NB4 (cell line): ENCODE measurements around the gene GADL1.

ENCODE experiments used
- DNase-seq: peaks from one replicate; pipeline ENCODE4 v3.0.0; 2010; ENCODE audit warnings: low read depth
- H3K4me3 ChIP-seq: one replicate; pipeline ENCODE4 v1.5.1; 2011; ENCODE audit warnings: mild to moderate bottlenecking, low read depth, low read length, moderate library complexity
- MYC ChIP-seq: IDR thresholded peaks from 2 replicates; pipeline ENCODE4 v1.6.1; 2011; ENCODE audit warnings: low read depth, low read length
- POLR2A ChIP-seq: IDR thresholded peaks from 2 replicates; pipeline ENCODE4 v1.6.1; 2011; ENCODE audit warnings: mild to moderate bottlenecking; ENCODE audit not compliant: insufficient read length; ENCODE audit errors: extremely low read depth
- TF ChIP-seq, protein P1 (sequence below): IDR thresholded peaks from 2 replicates; pipeline ENCODE4 v1.6.1; 2011; ENCODE audit warnings: low read depth, low read length
- TF ChIP-seq, protein P2 (sequence below): IDR thresholded peaks from one replicate; pipeline ENCODE4 v1.5.1; 2012; ENCODE audit warnings: low read depth, low read length

GADL1 gene

GRCh38 chr3:30707825-30708224, 186.6 kb downstream of the GADL1 start:
- H3K4me3 ChIP-seq: no peak overlapping the region
- TF ChIP-seq MYC: no peak
- TF ChIP-seq, protein P1, sequence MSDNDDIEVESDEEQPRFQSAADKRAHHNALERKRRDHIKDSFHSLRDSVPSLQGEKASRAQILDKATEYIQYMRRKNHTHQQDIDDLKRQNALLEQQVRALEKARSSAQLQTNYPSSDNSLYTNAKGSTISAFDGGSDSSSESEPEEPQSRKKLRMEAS: no peak
- TF ChIP-seq POLR2A: no peak
- TF ChIP-seq, protein P2, sequence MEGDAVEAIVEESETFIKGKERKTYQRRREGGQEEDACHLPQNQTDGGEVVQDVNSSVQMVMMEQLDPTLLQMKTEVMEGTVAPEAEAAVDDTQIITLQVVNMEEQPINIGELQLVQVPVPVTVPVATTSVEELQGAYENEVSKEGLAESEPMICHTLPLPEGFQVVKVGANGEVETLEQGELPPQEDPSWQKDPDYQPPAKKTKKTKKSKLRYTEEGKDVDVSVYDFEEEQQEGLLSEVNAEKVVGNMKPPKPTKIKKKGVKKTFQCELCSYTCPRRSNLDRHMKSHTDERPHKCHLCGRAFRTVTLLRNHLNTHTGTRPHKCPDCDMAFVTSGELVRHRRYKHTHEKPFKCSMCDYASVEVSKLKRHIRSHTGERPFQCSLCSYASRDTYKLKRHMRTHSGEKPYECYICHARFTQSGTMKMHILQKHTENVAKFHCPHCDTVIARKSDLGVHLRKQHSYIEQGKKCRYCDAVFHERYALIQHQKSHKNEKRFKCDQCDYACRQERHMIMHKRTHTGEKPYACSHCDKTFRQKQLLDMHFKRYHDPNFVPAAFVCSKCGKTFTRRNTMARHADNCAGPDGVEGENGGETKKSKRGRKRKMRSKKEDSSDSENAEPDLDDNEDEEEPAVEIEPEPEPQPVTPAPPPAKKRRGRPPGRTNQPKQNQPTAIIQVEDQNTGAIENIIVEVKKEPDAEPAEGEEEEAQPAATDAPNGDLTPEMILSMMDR: no peak
- DNase-seq: no peak

DNA sequence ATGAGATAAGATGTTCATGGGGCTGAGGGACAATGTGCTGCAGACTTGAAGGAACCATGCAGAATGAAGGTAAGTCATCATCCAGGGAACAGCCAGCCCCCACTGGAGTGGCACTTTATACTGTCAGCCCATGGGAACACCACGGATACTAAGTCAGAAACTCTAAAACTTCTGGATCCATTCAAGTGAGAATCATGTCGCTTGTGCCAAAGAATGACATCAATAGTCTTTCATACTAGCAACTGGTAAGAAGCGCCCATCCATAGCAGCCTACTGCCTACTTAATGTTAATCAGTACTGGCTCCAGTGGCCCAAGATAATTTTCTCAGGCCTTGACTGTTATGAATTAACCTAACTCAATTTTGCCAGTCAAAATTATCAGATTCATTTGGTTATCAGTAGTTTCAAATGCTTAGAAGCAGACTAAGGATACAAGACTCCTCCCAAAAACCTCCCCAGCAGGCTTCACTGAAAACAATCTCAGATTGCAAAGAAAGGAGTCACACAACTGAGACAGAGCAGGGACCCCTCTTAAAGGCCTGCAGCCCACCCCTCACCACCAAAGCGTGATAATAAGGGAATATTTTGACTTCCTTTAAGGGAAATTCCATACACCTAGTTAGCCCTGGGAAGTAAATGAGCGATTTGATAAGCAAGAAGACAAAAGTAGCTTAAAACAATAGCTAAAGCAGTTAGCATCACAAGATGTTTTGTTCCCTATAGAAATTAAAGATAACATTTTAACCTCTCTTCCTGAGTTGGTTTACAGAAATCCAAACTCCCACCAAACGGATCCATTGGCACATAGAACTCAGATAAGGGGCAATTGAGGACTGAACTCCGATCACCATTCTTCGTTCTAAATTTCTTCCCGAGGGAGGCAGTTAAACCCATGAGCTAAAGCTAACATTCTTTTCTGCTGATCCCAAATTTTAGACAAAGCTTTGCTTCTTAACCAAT, 189.2 kb downstream of the GADL1 start:
- TF ChIP-seq MYC: no peak
- TF ChIP-seq, protein P1: no peak
- no peak for TF ChIP-seq POLR2A
- TF ChIP-seq, protein P2: no peak
- no peak for DNase-seq
- no peak overlapping the region for H3K4me3 ChIP-seq

DNA sequence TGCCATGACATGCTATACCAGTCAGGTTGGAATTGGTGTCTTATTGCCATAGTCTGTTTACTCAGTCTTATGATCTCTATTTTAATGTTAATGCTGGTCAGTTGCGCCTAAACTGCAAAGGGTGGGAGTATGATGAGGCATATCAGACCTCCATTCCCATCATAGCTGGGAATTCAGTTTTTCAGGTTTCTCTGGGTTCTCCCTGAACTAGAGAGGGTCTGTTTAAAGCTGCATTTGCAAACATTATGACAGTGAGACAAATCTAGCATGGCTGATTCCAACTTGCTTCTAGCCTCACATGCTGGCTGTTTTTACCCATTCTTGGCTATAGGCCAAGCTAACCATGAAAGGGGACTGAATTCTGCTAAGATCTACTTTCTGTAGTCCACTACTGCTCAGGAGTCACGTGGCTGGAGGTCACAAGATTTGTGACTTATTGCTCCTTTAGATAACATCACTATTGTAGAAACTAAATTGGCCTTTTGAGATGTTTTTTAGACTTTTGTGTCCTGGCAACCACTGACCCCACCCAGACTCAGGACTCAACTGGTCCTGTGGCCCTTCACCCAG, 191.5 kb downstream of the GADL1 start:
- no peak for DNase-seq
- no peak overlapping the region for H3K4me3 ChIP-seq
- TF ChIP-seq, protein P2: no peak
- no peak for TF ChIP-seq POLR2A
- no peak for TF ChIP-seq MYC
- TF ChIP-seq, protein P1: no peak

DNA sequence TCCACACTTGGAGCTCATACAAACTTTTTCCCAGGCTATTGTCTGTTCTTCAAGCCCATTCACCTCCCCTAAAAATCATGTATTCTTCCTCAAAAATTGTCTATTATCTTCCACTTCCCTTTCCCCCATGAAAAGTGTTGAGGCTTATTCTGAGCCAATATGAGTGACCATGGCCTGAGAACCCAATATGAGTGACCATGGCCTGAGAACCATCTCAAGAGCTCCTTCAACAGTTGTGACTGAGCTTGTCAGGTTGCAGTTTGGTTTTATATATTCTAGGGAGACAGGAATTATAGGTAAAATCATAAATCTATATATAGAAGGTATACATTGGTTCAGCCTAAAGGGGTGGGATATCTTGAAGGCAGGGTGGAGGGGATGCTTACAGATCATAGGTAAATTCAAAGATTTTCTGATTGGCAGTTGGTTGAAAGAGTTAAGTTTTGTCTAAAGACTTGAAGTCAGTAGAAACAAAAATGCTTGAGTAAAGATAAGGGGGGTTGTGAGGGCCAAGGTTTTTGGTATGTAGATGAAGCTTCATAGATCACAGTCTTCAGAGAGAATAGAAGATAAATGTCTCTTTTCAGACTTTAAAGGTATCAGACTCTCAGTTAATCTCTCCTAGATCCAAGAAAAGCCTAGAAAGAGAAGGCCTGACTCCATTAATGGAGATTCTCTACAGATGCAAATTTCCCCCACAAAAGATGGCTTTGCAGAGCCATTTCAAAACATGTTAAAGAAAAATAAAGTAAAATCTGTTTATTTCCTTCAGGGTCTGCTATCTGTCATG, 192.2 kb downstream of the GADL1 start:
- DNase-seq: no peak
- TF ChIP-seq POLR2A (no peak), MYC (no peak)
- no peak overlapping the region for H3K4me3 ChIP-seq

DNA sequence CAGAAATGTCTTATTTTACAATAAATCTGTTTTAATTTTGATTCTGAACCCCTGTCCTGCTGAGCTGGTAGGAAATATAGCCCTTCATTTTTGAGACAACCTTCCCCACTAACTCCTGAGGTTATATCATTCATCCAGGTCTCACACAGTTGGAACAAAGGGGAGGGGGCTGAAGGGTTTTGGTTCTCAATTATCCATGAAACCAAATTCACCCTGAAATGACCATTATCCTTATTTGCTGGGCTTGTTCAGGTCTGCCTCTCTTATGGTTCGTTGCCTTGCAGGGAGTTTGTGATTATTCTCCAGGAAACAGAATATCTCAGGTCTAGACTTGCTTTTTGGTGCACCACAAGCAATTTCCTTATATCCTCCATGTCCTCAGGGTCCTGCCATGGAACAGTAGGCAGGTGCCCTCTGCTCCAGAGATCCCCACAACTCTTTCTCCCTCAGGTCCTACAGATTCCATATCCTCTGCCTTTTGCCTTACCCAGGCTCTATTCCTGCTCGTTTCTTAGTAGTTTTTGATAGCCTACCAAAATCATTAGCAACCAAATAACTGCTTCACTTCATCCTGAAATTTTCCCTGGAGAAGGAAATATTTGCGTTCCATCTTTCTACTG, 193.6 kb downstream of the GADL1 start:
- TF ChIP-seq, protein P1: no peak
- no peak for TF ChIP-seq POLR2A
- no peak for TF ChIP-seq MYC
- TF ChIP-seq, protein P2: no peak
- DNase-seq: no peak

More for the DNA sequence above, 193.6 kb downstream of the GADL1 start:
- H3K4me3 ChIP-seq: no peak overlapping the region
